ELF-1 (cell line): Measurements from ENCODE around the gene IL17B.
A peak's percentile ranks its signal among the peaks of the same experiment; 100 is the strongest.

ENCODE experiments used
- DNase-seq: peaks from one replicate; pipeline ENCODE4 v3.0.0-alpha.2; 2016; ENCODE audit warnings: low read depth, low spot score

IL17B gene

GRCh38 chr5:149376711-149377447, 2.2 kb downstream of the IL17B start:
- DNase-seq = no peak

- no peak for DNase-seq
Observed at GRCh38 chr5:149376104-149376503, 3.0 kb downstream of the IL17B start.

DNA sequence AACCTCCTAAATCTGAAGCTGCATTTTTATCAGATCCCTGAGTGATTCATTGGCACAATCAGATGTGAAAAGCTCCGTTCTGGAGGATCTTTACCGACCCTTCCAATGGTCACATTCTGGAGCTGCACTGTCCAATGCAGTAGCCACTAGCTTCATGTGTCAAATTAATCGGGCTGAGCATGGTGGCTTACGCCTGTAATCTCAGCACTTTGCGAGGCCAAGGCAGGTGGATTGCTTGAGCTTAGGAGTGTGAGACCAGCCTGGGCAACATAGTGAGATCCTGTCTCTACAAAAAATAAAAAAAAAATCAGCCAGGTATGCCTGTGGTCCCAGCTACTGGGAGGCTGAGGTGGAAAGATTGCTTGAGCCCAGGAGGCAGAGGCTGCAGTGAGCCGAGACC, 3.7 kb downstream of the IL17B start:
- DNase-seq = no peak

DNA sequence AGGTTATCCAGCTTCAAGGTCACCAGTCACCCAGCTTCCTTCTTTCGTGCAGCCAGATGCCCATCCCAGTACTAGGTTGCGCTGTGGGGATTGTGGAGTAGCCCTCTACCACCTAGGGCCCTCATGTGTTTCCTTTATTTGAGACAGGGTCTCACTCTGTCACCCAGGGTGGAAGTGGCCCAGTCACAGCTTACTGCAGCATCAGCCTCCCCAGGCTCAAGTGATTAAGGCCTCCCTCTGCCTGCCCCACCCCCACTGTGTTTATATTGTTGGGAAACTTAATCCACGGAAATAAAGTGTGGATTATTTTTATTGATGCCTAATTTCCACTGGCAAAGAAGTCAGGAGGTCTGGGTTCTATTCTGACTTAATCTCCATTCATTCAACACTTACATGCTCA, 4.3 kb downstream of the IL17B start:
- DNase-seq = no peak

DNA sequence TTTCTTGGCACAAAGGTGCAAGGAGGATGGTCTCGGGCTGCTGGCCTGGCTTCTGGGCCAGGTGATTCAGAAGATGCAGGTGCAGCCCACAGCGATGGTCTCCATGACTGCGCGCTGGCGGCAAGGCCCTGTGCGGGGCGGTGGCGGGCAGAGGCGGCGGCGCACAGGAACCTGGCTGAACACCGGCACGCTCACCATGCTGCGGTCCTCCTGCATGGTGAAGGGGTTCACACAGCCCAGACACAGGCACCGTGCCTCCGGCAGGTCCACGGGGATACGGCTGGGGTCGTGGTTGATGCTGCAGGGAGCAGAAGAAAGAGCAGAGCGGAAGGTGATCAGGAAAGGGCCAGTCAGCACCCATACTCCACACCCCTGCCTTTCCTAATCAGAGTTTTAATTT, 4.8 kb downstream of the IL17B start:
- DNase-seq = no peak

- no peak for DNase-seq
Observed at GRCh38 chr5:149372932-149373331, 6.2 kb downstream of the IL17B start.

GRCh38 chr5:149372076-149372795, 6.9 kb downstream of the IL17B start:
- no peak for DNase-seq

GRCh38 chr5:149371296-149371962, 7.7 kb downstream of the IL17B start:
- DNase-seq = peak; percentile 88

- DNase-seq = no peak
Observed at GRCh38 chr5:149370878-149371277, 8.2 kb downstream of the IL17B start.

DNA sequence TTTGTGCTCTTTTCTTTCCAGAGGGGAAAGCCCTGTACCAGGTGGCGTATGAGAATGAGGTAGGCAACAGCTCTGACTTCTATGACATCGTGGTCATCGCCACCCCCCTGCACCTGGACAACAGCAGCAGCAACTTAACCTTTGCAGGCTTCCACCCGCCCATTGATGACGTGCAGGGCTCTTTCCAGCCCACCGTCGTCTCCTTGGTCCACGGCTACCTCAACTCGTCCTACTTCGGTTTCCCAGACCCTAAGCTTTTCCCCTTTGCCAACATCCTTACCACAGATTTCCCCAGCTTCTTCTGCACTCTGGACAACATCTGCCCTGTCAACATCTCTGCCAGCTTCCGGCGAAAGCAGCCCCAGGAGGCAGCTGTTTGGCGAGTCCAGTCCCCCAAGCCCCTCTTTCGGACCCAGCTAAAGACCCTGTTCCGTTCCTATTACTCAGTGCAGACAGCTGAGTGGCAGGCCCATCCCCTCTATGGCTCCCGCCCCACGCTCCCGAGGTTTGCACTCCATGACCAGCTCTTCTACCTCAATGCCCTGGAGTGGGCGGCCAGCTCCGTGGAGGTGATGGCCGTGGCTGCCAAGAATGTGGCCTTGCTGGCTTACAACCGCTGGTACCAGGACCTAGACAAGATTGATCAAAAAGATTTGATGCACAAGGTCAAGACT, 11.0 kb downstream of the IL17B start:
- no peak for DNase-seq

- DNase-seq = peak; percentile 94
Observed at GRCh38 chr5:149367249-149367971, 11.7 kb downstream of the IL17B start.

DNA sequence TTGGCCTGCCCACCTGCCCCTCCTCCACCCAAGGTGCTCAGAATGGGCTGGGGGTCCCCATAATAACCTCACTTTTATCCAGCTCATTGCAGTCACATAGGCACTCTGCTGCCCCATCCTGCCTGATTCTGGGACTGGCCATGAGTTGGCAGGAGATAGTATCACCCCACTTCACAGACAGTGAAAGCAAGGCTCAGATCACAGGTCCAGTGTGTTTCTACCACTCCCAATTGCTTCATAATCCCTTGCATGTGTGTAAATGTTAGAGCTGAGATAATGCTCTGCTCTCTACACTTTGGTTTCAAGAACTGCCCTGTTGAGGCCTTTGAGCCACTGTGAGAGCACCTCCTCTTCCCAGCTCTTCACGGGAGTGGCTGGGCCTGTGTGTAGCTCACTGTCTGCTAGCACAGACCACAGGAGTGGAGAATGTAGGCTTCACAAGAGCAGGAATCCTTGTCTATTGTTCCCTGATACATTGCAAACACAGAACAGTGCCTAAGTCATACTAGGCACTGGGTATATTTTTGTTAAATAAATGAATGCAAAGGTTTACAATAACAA, 12.8 kb downstream of the IL17B start:
- no peak for DNase-seq

- DNase-seq = no peak
Observed at GRCh38 chr5:149365418-149365817, 13.7 kb downstream of the IL17B start.

- DNase-seq = no peak
Observed at GRCh38 chr5:149364719-149365118, 14.4 kb downstream of the IL17B start.

- no peak for DNase-seq
Observed at GRCh38 chr5:149363936-149364335, 15.2 kb downstream of the IL17B start.

DNA sequence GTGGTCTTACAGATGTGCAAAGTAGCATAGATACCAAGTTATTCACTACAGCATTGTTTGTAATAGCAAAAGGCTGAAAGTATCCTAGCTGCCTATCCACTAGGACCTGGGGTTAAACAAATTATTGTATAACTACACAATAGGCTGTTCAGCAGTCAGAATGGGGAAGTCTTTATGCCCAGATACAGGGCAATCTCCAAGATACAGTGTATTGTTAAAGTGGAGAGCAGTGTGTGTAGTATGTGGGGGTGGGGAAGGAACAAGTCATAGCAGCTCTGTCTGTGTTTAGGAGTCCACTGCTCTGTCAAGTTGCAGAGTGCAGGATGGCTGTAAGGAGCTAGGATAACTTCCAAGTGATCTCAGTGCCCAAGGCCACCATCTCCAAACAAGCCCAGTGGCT, 15.7 kb downstream of the IL17B start:
- no peak for DNase-seq

GRCh38 chr5:149362541-149362940, 16.6 kb downstream of the IL17B start:
- peak; percentile 11 for DNase-seq

DNA sequence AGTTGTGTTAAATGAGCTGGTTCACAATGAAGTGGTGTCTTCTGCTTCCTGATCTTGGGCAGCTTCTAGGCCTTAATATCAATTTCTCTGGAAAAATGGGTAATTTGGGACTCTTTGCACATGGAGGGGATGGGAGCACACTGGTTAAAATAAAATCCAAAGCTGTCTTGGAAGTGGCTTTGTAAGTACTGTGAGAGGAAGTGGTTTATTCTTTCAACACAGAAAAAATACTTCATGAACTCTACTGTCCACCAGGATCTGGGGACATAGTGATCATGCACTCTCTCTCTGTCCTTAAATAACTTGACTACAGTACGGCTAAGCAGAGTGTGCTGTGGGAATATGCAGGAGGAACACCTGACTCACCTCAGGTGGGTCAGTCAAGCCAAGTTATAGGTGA, 18.8 kb downstream of the IL17B start:
- no peak for DNase-seq

DNA sequence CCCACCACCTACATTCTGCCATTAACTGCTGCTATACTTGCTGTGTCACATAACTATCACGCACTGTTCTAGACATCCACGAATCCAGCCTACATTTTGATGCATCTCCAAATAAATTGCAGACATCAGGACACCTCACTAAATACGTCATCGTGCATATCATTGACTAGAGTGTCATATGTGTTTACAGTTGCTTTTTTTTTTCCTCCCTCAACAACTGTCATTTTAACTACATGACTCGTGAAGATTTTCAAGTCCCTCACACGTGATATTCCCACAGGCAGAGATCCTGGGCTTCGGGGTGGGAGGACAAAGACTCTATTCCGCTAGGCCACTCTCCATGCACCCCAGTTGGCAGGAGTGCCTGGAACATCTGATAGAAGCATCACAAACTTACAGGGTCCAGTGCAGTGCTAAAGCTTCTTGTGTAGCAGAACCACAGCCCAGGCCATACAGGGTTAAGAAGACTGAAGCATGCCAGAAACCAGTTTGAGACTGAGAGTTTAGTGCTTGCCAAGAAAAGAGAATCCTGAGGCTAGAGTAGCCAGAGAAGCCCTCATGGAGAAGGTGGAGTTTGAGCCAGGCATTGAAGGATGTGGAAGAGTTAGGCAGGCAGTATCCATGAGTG, 20.1 kb downstream of the IL17B start:
- no peak for DNase-seq

DNA sequence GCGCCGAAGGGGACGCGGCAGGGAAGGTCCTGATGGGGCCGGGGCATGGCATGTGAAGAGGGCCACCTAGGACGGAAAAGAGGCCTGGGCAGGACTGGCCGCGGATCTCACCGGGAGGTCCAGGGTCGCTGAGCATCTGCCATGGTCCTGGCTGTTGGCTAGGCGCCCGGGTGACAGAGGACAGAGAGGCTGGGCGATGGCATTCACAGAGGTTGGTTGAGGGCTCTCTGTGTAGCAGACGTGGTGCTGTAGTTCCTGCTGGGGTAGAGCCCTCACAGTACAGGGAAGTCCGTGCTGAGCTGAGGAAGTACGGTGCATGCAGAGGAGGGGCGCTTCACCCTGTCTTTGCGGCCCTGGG, 20.8 kb downstream of the IL17B start:
- no peak for DNase-seq
